ENCODE measurements around the gene RNF215. TPM values are rescaled to one million over a fixed set of nuclear protein-coding genes. Genes with fewer than 3 reads are reported as not detected.

Gene RNF215
- total RNA-seq, 4 donors from 2014 or later = 6.6 to 18.5 (median 15.0) TPM

- Histone ChIP-seq H3K9me3 (no peaks in the 10 kb centered on the region), H3K4me1 (peaks cover 13 to 41% (median 38%) of the 10 kb centered on the region in 4 donors), H3K27me3 (no peaks in the 10 kb centered on the region), H3K27ac (replicated peaks in 1 of 4) (peak overlapping the region; percentile 72 to 80 (median 78)), H3K36me3 (no peaks in the 10 kb centered on the region), H3K4me3 (peak overlapping the region; percentile 75 to 90 (median 80))
- TF ChIP-seq POLR2A (IDR thresholded peaks at IDR 0.05; ENCODE audit: low read depth) (no peak), CTCF (IDR thresholded peaks at IDR 0.05) (no peak), POLR2AphosphoS5 (IDR thresholded peaks at IDR 0.05) (no peak), EP300 (IDR thresholded peaks at IDR 0.05) (no peak)
- intact Hi-C loops (cut with DNase I) = no loop called here
- DNase-seq (ENCODE audit: extremely low spot score) = no peak
- WGBS = 42% methylated on average over 8 of the region's 11 CpGs
Observed at GRCh38 chr22:30397656-30398635, 10.7 kb upstream of the RNF215 start.

GRCh38 chr22:30396871-30397655, 9.9 kb upstream of the RNF215 start, which contains the start of gene SEC14L2:
TSS of gene SEC14L2 (plus strand) at chr22:30397018. CDS start at chr22:30397117, 99 bp downstream.
- intact Hi-C loops (cut with DNase I) = no loop called here
- DNase-seq (ENCODE audit: extremely low spot score) = no peak
- peaks cover 13 to 41% (median 37%) of the 10 kb centered on the region in 4 donors for H3K4me1 ChIP-seq
- no peaks in the 10 kb centered on the region for H3K27me3 ChIP-seq
- H3K4me3 ChIP-seq = peak within 1 kb of the TSS; percentile 75 to 90 (median 80)
- H3K27ac ChIP-seq (replicated peaks in 1 of 4) = peak within 1 kb of the TSS; percentile 72 to 80 (median 78)
- WGBS = 3% methylated on average over 8 of the region's 56 CpGs
- H3K9me3 ChIP-seq = no peaks in the 10 kb centered on the region
- TF ChIP-seq POLR2AphosphoS5 (IDR thresholded peaks at IDR 0.05) (peak; percentile 62 to 71), POLR2A (IDR thresholded peaks at IDR 0.05; ENCODE audit: low read depth) (no peak)
- H3K36me3 ChIP-seq = no peaks in the 10 kb centered on the region

- Histone ChIP-seq H3K36me3 (no peaks in the 10 kb centered on the region), H3K27ac (replicated peaks in 1 of 4) (no peak overlapping the region), H3K4me1 (peaks cover 13 to 34% (median 28%) of the 10 kb centered on the region in 4 donors), H3K4me3 (no peak overlapping the region), H3K9me3 (no peaks in the 10 kb centered on the region), H3K27me3 (no peaks in the 10 kb centered on the region)
- no peak for DNase-seq (ENCODE audit: extremely low spot score)
- 79% methylated on average over 3 of the region's 3 CpGs for WGBS
- TF ChIP-seq EP300 (IDR thresholded peaks at IDR 0.05) (no peak), POLR2A (IDR thresholded peaks at IDR 0.05; ENCODE audit: low read depth) (no peak), CTCF (IDR thresholded peaks at IDR 0.05) (no peak), POLR2AphosphoS5 (IDR thresholded peaks at IDR 0.05) (no peak)
- intact Hi-C loops (cut with DNase I) = loop anchor here (2.0 to 5.0 kb wide), 3 partner anchors 33 to 287 kb away; partner anchors contain the start of gene MTFP1
Observed at GRCh38 chr22:30393885-30394284, 6.7 kb upstream of the RNF215 start.

GRCh38 chr22:30393322-30393680, 6.1 kb upstream of the RNF215 start:
- TF ChIP-seq EP300 (IDR thresholded peaks at IDR 0.05) = no peak
- TF ChIP-seq POLR2AphosphoS5 (IDR thresholded peaks at IDR 0.05) = no peak
- TF ChIP-seq POLR2A (IDR thresholded peaks at IDR 0.05; ENCODE audit: low read depth) = no peak
- no peak for TF ChIP-seq CTCF (IDR thresholded peaks at IDR 0.05)
- intact Hi-C loops (cut with DNase I) = loop anchor here (2.0 to 5.0 kb wide), 3 partner anchors 34 to 286 kb away; partner anchors contain the start of gene MTFP1
- Histone ChIP-seq H3K27me3 (no peaks in the 10 kb centered on the region), H3K9me3 (no peaks in the 10 kb centered on the region), H3K27ac (replicated peaks in 1 of 4) (no peak overlapping the region), H3K36me3 (no peaks in the 10 kb centered on the region), H3K4me1 (peaks cover 13 to 28% (median 23%) of the 10 kb centered on the region in 4 donors), H3K4me3 (no peak overlapping the region)
- WGBS = 81% methylated on average over 6 of the region's 7 CpGs
- no peak for DNase-seq (ENCODE audit: extremely low spot score)

All from esophagus muscularis mucosa (tissue), 4 donors.